ENCODE measurements around the gene SEC22C.

DNA sequence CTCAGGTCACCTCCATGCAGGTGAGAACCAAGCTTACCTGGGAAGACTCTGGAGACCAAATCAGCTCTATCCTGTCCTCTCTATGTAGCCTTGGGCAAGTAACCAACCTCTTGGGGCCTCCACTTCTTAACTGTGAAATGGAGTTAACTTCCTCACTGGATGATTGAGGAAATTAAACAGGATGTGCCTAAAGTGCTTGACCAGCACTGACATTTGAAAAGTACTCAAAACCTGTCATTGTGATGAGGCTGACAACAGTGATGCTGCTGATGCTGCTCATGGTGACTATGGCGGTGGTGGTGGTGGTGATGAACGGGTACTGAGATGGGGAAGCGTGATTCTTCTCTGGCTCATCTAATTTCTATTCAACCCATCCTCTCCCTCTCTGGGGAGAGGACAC lies 57.0 kb downstream of the SEC22C start:
- TF ChIP-seq RXRA (IDR thresholded peaks at IDR 0.05; ENCODE audit: borderline replicate concordance, low read depth) (no peak), POLR2AphosphoS5 (IDR thresholded peaks at IDR 0.05; ENCODE audit: low read depth, low read length) (no peak)
- TF ChIP-seq, protein P1, sequence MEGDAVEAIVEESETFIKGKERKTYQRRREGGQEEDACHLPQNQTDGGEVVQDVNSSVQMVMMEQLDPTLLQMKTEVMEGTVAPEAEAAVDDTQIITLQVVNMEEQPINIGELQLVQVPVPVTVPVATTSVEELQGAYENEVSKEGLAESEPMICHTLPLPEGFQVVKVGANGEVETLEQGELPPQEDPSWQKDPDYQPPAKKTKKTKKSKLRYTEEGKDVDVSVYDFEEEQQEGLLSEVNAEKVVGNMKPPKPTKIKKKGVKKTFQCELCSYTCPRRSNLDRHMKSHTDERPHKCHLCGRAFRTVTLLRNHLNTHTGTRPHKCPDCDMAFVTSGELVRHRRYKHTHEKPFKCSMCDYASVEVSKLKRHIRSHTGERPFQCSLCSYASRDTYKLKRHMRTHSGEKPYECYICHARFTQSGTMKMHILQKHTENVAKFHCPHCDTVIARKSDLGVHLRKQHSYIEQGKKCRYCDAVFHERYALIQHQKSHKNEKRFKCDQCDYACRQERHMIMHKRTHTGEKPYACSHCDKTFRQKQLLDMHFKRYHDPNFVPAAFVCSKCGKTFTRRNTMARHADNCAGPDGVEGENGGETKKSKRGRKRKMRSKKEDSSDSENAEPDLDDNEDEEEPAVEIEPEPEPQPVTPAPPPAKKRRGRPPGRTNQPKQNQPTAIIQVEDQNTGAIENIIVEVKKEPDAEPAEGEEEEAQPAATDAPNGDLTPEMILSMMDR (IDR thresholded peaks at IDR 0.05) = no peak

All from SK-N-SH (cell line).